LNCaP clone FGC (cell line): Measurements from ENCODE around the gene GNA12.
"Not testable (repeated sequence)": the region's sequence is repeated elsewhere in the genome, so short reads cannot be mapped to it uniquely, and the experiment has no call there.

Experiments used
- DNase-seq: peaks from one replicate; pipeline ENCODE4 v3.0.0-alpha.2; 2011; ENCODE audit warnings: low read depth
- H3K4me3 ChIP-seq: 2 replicates; pipeline ENCODE4 v1.5.1; 2011; ENCODE audit warnings: mild to moderate bottlenecking, low read depth, low read length, control low read depth
- CTCF ChIP-seq: IDR thresholded peaks from 2 replicates; pipeline ENCODE4 v1.5.1; 2012; ENCODE audit warnings: mild to moderate bottlenecking; ENCODE audit not compliant: control insufficient read depth, insufficient read depth; ENCODE audit errors: extremely low read depth

Gene GNA12

DNA sequence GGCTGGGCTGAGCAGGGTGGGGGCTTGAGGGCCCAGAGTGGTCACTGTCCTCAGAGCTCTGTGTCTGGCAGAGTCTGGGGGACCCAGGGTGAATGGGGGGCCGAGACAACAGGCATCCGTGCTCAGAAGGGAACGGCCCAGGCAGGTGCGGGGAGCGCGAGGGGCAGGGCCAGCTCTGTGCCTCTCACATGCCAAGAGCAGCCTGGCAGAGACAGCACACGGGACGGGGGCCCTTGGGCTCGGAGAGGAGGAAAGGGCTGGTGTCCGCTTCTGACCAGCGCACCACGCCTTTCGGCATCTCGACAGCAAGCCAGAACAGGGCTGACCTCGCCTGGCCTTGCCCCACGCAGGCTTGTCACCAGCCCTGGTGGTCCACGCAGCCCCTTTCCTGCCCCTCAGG is 142.7 kb downstream of the GNA12 start:
- DNase-seq = no peak
- H3K4me3 ChIP-seq = no peak overlapping the region
- no peak for TF ChIP-seq CTCF

DNA sequence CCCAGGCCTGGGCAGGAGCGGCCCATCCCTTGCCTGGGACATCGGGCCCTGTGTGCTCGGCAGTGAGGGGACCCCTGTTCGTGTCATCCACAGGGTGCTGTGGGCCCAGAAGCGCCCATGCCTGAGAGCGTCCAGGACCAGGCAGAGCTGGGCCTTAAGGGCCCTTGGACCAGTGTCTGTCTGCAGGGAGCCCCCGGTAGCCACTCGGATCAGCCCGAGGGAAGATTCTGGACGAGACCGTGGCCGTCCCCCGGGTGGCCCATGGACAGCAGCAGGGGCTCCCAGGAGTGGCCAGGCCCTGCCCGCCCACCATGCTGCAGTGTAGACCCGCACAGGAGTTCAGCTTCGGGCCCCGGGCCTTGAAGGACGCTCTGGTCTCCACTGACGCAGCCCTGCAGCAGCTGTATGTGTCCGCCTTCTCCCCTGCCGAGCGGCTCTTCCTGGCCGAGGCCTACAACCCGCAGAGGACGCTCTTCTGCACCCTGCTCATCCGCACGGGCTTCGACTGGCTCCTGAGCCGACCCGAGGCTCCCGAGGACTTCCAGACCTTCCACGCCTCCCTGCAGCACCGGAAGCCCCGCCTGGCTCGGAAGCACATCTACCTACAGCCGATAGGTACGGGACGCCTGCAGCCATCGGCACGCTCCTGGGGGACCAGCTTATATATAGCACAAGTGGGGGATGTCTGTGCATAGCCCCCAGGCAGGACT is 143.8 kb downstream of the GNA12 start:
- no peak for TF ChIP-seq CTCF
- no peak overlapping the region for H3K4me3 ChIP-seq
- DNase-seq = no peak

DNA sequence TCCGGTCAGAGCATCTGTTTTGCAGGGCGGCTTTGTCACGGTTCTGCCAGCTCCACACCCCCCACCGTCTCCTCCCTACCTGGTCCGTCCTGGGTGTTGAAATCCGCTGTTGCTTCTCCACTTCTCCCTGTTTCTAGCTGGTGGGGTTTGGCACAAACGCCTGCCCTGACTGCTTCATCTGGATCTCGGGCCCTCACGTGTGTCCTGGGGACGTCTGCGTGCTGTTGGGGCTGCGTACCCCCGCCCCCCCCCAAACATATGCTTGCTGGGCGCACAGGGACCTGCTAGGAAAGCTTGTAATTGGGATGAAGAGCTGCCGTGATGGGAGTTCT is 144.9 kb downstream of the GNA12 start:
- H3K4me3 ChIP-seq = no peak overlapping the region
- DNase-seq = no peak
- no peak for TF ChIP-seq CTCF

GRCh38 chr7:2698581-2699288 is 145.4 kb downstream of the GNA12 start:
- no peak for DNase-seq
- TF ChIP-seq CTCF = no peak
- H3K4me3 ChIP-seq = no peak overlapping the region

- H3K4me3 ChIP-seq, DNase-seq: not testable (repeated sequence)
These were observed 150.0 kb downstream of the GNA12 start for GRCh38 chr7:2694122-2694436.

DNA sequence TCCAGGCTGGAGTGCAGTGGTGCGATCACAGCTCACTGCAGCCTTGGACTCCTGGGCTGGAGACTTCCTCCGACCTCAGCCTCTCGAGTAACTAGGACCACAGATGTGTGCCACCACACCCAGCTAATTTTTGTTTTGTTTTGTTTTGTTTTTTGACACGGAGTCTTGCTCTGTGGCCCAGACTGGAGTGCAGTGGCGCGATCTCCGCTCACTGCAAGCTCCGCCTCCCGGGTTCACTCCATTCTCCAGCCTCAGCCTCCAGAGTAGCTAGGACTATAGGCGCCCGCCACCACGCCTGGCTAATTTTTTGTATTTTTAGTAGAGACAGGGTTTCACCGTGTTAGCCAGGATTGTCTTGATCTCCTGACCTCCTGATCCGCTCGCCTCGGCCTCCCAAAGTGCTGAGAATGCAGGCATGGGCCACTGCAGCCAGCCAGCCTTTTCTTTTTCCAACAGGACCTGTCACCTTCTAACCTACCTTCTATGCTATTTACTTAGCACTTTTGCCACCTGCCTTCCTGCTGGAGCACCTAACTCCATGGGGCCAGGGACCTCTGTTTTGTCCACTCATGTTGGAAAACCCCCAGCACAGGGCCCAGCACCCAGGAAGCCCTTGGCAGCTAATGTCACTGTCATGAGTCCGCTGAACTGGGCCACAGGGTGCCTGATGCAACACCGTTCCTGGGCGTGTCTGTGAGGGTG is 150.5 kb downstream of the GNA12 start:
- not testable (repeated sequence) for DNase-seq

DNA sequence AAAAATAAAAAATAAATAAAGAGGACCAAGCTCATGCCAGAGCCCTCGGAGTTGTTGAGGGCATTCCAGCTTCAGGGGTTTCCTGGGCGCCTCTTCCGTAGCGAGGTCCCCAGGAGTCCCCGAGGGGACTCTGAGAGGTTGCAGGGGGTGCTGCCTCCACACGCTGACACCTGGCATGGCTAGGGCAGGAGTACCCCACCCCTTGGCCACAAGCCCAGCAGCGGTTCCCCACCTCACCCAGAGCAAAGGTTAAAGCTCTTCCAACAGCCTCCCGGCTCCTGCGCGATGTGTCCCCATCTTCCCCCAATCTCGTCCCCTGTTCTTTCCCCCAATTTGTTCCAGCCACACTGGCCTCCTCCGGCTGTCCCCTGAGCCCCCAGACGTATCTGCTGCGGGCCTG is 151.6 kb downstream of the GNA12 start:
- no peak overlapping the region for H3K4me3 ChIP-seq
- no peak for DNase-seq

More for the DNA sequence above, 150.5 kb downstream of the GNA12 start:
- H3K4me3 ChIP-seq = not testable (repeated sequence)

DNA sequence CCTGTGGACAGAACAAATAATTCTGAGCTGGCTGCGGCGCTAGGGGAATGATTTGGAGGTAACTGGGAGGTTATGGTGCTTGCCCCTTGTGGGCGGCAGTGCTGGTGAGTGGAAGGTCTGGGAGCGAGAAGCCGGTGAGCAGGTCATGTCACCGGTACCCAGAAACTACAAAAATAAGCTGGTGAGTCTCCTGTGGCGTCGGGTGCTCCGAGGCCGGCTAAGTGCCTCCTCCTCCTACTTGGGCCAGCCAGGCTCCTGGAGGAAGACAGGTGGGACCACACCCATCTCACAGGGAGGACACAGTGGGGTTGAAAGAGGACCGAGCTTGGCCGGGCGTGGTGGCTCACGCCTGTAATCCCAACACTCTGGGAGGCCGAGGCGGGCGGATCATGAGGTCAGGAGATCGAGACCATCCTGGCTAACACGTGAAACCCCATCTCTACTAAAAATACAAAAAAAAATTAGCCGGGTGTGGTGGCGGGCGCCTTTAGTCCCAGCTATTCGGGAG is 152.1 kb downstream of the GNA12 start:
- DNase-seq, H3K4me3 ChIP-seq: not testable (repeated sequence)

More for the DNA sequence above, 151.6 kb downstream of the GNA12 start:
- TF ChIP-seq CTCF = no peak
